Stimulated activated naive B cell treated with anti-CD40 and anti-IgM and Interleukin-4, amounts not matched to agents 10 μg/mL and 1 μg/mL and 100 μg/mL, for 72 hours (primary cell): Measurements from ENCODE around the gene MYO18B.

Source experiments
- ATAC-seq, 2 donors: fragments of 150-1000 bp; cut with Tn5 transposase; replicated peaks; 2 replicates each; pipeline ENCODE4 v1.10.0; 2021; ENCODE audit warnings: moderate library complexity in 1 of 2
- DNase-seq: peaks from one replicate; pipeline ENCODE4 v3.0.0; 2021
- H3K27ac Mint-ChIP-seq: one replicate; pipeline ENCODE4 v1.8.0; 2022; ENCODE audit warnings: mild to moderate bottlenecking, mixed read lengths
- H3K27me3 Mint-ChIP-seq, 2 donors: one replicate each; pipeline ENCODE4 v1.8.0; 2022; ENCODE audit warnings: mixed read lengths in 2 of 2
- H3K36me3 Mint-ChIP-seq, 2 donors: one replicate each; pipeline ENCODE4 v1.8.0; 2022; ENCODE audit warnings: mixed read lengths in 2 of 2, mild to moderate bottlenecking in 1 of 2
- H3K4me1 Mint-ChIP-seq, 2 donors: one replicate each; pipeline ENCODE4 v1.8.0; 2022; ENCODE audit warnings: mixed read lengths in 2 of 2, mild to moderate bottlenecking in 1 of 2
- H3K4me3 Mint-ChIP-seq, 2 donors: one replicate each; pipeline ENCODE4 v1.8.0; 2022; ENCODE audit warnings: mild to moderate bottlenecking in 2 of 2, mixed read lengths in 2 of 2, moderate library complexity in 1 of 2
- H3K9me3 Mint-ChIP-seq, 2 donors: one replicate each; pipeline ENCODE4 v1.8.0; 2022; ENCODE audit warnings: mixed read lengths in 2 of 2, mild to moderate bottlenecking in 1 of 2

The MYO18B gene

GRCh38 chr22:25741692-25742626, at the start of gene MYO18B:
Gene MYO18B, plus strand, starts transcription at chr22:25742188. Its CDS starts 18,905 bp downstream, at chr22:25761093.
- no peak for ATAC-seq
- DNase-seq: no peak
- Mint-ChIP-seq H3K36me3 (no peaks in the 10 kb centered on the region), H3K4me1 (peaks cover 2 to 7% of the 10 kb centered on the region in 2 donors), H3K27me3 (peaks cover 0 to 8% of the 10 kb centered on the region in 2 donors), H3K9me3 (no peaks in the 10 kb centered on the region), H3K27ac (no peak within 1 kb of the TSS), H3K4me3 (peak within 1 kb of the TSS in 1 of 2 donors; percentile 52)

- Mint-ChIP-seq H3K4me1 (peaks cover 6 to 19% of the 10 kb centered on the region in 2 donors), H3K4me3 (no peak overlapping the region), H3K36me3 (peaks cover 28 to 59% of the 10 kb centered on the region in 2 donors)
Observed at GRCh38 chr22:25692397-25693267, 49.4 kb upstream of the MYO18B start.

GRCh38 chr22:25693268-25693565, 48.8 kb upstream of the MYO18B start:
- ATAC-seq (no peak), DNase-seq (no peak)
- Mint-ChIP-seq H3K4me3 (no peak overlapping the region), H3K9me3 (no peaks in the 10 kb centered on the region), H3K27ac (no peak overlapping the region), H3K4me1 (peaks cover 7 to 19% of the 10 kb centered on the region in 2 donors), H3K36me3 (peaks cover 25 to 63% of the 10 kb centered on the region in 2 donors), H3K27me3 (no peaks in the 10 kb centered on the region)

More at GRCh38 chr22:25692397-25693267, 49.4 kb upstream of the MYO18B start:
- no peak overlapping the region for H3K27ac Mint-ChIP-seq
- DNase-seq (no peak), ATAC-seq (no peak)
- H3K9me3 Mint-ChIP-seq: no peaks in the 10 kb centered on the region
- no peaks in the 10 kb centered on the region for H3K27me3 Mint-ChIP-seq

GRCh38 chr22:25694196-25694907, 47.6 kb upstream of the MYO18B start:
- no peaks in the 10 kb centered on the region for H3K9me3 Mint-ChIP-seq
- H3K27me3 Mint-ChIP-seq: no peaks in the 10 kb centered on the region
- H3K4me1 Mint-ChIP-seq: peaks cover 11 to 19% of the 10 kb centered on the region in 2 donors
- H3K36me3 Mint-ChIP-seq: peaks cover 27 to 66% of the 10 kb centered on the region in 2 donors
- H3K4me3 Mint-ChIP-seq: no peak overlapping the region
- ATAC-seq (no peak), DNase-seq (no peak)
- peak overlapping the region; percentile 83 for H3K27ac Mint-ChIP-seq

- no peak overlapping the region for H3K27ac Mint-ChIP-seq
- peaks cover 10 to 14% of the 10 kb centered on the region in 2 donors for H3K4me1 Mint-ChIP-seq
- DNase-seq (no peak), ATAC-seq (no peak)
- H3K36me3 Mint-ChIP-seq: peaks cover 29 to 65% of the 10 kb centered on the region in 2 donors
- H3K9me3 Mint-ChIP-seq: no peaks in the 10 kb centered on the region
- no peaks in the 10 kb centered on the region for H3K27me3 Mint-ChIP-seq
- no peak overlapping the region for H3K4me3 Mint-ChIP-seq
Observed at GRCh38 chr22:25695146-25695545, 46.8 kb upstream of the MYO18B start.

- H3K27ac Mint-ChIP-seq: no peak overlapping the region
- ATAC-seq (no peak), DNase-seq (no peak)
- H3K4me1 Mint-ChIP-seq: peaks cover 5 to 6% of the 10 kb centered on the region in 2 donors
- no peaks in the 10 kb centered on the region for H3K9me3 Mint-ChIP-seq
- peaks cover 26 to 66% of the 10 kb centered on the region in 2 donors for H3K36me3 Mint-ChIP-seq
- H3K27me3 Mint-ChIP-seq: no peaks in the 10 kb centered on the region
- no peak overlapping the region for H3K4me3 Mint-ChIP-seq
Observed at GRCh38 chr22:25696763-25697162, 45.2 kb upstream of the MYO18B start.

GRCh38 chr22:25697181-25697664, 44.8 kb upstream of the MYO18B start:
- peaks cover 26 to 65% of the 10 kb centered on the region in 2 donors for H3K36me3 Mint-ChIP-seq
- no peak overlapping the region for H3K27ac Mint-ChIP-seq
- no peak overlapping the region for H3K4me3 Mint-ChIP-seq
- no peaks in the 10 kb centered on the region for H3K27me3 Mint-ChIP-seq
- peaks cover 5 to 6% of the 10 kb centered on the region in 2 donors for H3K4me1 Mint-ChIP-seq
- DNase-seq (no peak), ATAC-seq (no peak)
- no peaks in the 10 kb centered on the region for H3K9me3 Mint-ChIP-seq

- H3K36me3 Mint-ChIP-seq: peaks cover 23 to 58% of the 10 kb centered on the region in 2 donors
- DNase-seq (no peak), ATAC-seq (no peak)
- no peak overlapping the region for H3K4me3 Mint-ChIP-seq
- no peaks in the 10 kb centered on the region for H3K27me3 Mint-ChIP-seq
- no peaks in the 10 kb centered on the region for H3K9me3 Mint-ChIP-seq
- H3K4me1 Mint-ChIP-seq: peaks cover 5 to 6% of the 10 kb centered on the region in 2 donors
- peak overlapping the region; percentile 78 for H3K27ac Mint-ChIP-seq
Observed at GRCh38 chr22:25697978-25698377, 44.0 kb upstream of the MYO18B start.

GRCh38 chr22:25698461-25698860, 43.5 kb upstream of the MYO18B start:
- Mint-ChIP-seq H3K9me3 (no peaks in the 10 kb centered on the region), H3K36me3 (peaks cover 23 to 57% of the 10 kb centered on the region in 2 donors), H3K27ac (peak overlapping the region; percentile 78), H3K4me1 (peaks cover 5 to 6% of the 10 kb centered on the region in 2 donors), H3K4me3 (no peak overlapping the region), H3K27me3 (no peaks in the 10 kb centered on the region)
- DNase-seq: no peak
- no peak for ATAC-seq

GRCh38 chr22:25698978-25699377, 43.0 kb upstream of the MYO18B start:
- H3K4me3 Mint-ChIP-seq: no peak overlapping the region
- H3K9me3 Mint-ChIP-seq: no peaks in the 10 kb centered on the region
- no peaks in the 10 kb centered on the region for H3K27me3 Mint-ChIP-seq
- DNase-seq: no peak
- peaks cover 6 to 7% of the 10 kb centered on the region in 2 donors for H3K4me1 Mint-ChIP-seq
- no peak for ATAC-seq
- peak overlapping the region; percentile 78 for H3K27ac Mint-ChIP-seq
- H3K36me3 Mint-ChIP-seq: peaks cover 24 to 56% of the 10 kb centered on the region in 2 donors

GRCh38 chr22:25701056-25701780, 40.8 kb upstream of the MYO18B start:
- no peaks in the 10 kb centered on the region for H3K9me3 Mint-ChIP-seq
- ATAC-seq (no peak), DNase-seq (no peak)
- H3K4me1 Mint-ChIP-seq: peaks cover 8 to 14% of the 10 kb centered on the region in 2 donors
- no peak overlapping the region for H3K4me3 Mint-ChIP-seq
- no peaks in the 10 kb centered on the region for H3K27me3 Mint-ChIP-seq
- peaks cover 24 to 60% of the 10 kb centered on the region in 2 donors for H3K36me3 Mint-ChIP-seq
- no peak overlapping the region for H3K27ac Mint-ChIP-seq

GRCh38 chr22:25702040-25702439, 39.9 kb upstream of the MYO18B start:
- Mint-ChIP-seq H3K9me3 (no peaks in the 10 kb centered on the region), H3K4me1 (peaks cover 8 to 14% of the 10 kb centered on the region in 2 donors)
- no peak for ATAC-seq

GRCh38 chr22:25702571-25703167, 39.3 kb upstream of the MYO18B start:
- Mint-ChIP-seq H3K36me3 (peaks cover 36 to 63% of the 10 kb centered on the region in 2 donors), H3K27me3 (no peaks in the 10 kb centered on the region), H3K9me3 (no peaks in the 10 kb centered on the region), H3K4me1 (peaks cover 11 to 14% of the 10 kb centered on the region in 2 donors), H3K4me3 (no peak overlapping the region), H3K27ac (no peak overlapping the region)
- DNase-seq (no peak), ATAC-seq (no peak)

More at GRCh38 chr22:25702040-25702439, 39.9 kb upstream of the MYO18B start:
- H3K27me3 Mint-ChIP-seq: no peaks in the 10 kb centered on the region
- H3K4me3 Mint-ChIP-seq: no peak overlapping the region
- peaks cover 30 to 63% of the 10 kb centered on the region in 2 donors for H3K36me3 Mint-ChIP-seq
- DNase-seq: no peak
- H3K27ac Mint-ChIP-seq: peak overlapping the region; percentile 37
